ENCODE data around the gene BCR.

GRCh38 chr22:23150762-23151161 lies 29.5 kb upstream of the BCR start:
- TF ChIP-seq CTCF (IDR thresholded peaks at IDR 0.05; ENCODE audit: insufficient read depth, low read length, poor library complexity, severe bottlenecking) (no peak), EZH2phosphoT487 (conservative IDR thresholded peaks at IDR 0.05; ENCODE audit: low read length) (no peak)
